Panc1 (cell line): ENCODE results near the gene LAMC2.

Source experiments
- CTCF ChIP-seq: fragments of 450-650 bp; IDR thresholded peaks from 2 replicates; pipeline ENCODE4 v1.5.1; 2017; ENCODE audit warnings: mild to moderate bottlenecking
- POLR2AphosphoS5 ChIP-seq: IDR thresholded peaks from 2 replicates; pipeline ENCODE4 v1.6.1; 2012; ENCODE audit warnings: mild to moderate bottlenecking, low read depth, low read length, moderate library complexity
- SIN3A ChIP-seq: IDR thresholded peaks from 2 replicates; pipeline ENCODE4 v1.6.1; 2012; ENCODE audit warnings: low read depth, mild to moderate bottlenecking, low read length, moderate library complexity, borderline replicate concordance; ENCODE audit not compliant: insufficient read depth

DNA sequence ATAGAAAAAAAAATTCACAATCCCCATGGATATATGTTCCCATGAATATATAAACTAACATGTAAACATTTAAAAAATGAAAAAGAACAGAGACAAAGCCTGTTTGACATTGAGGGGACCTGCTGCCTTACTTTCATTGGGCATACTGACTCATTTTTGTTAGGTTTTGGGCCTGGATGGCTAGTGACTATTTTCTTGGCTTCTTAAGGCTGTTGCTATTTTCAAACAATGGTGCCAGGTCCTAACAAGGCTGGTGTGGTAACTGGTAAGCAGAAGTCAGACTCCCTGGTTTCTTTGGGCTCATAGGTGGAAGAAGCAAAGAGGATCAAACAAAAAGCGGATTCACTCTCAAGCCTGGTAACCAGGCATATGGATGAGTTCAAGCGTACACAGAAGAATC lies 51.0 kb downstream of the LAMC2 start:
- no peak for TF ChIP-seq CTCF
- no peak for TF ChIP-seq POLR2AphosphoS5
- no peak for TF ChIP-seq SIN3A
